Caco-2 (cell line): ENCODE results near the gene BEND3. TPM values are rescaled to one million over a fixed set of nuclear protein-coding genes. Genes with fewer than 3 reads are reported as not detected.
"Not testable (repeated sequence)": the region's sequence is repeated elsewhere in the genome, so short reads cannot be mapped to it uniquely, and the experiment has no call there.

Experiments
- BruUV-seq: library from RNA; stranded (reverse); fragments of 400-500 nt; replicated peaks from 2 replicates; lab custom pipeline; 2021; lab: Mats Ljungman, UMichigan
- CTCF ChIA-PET: fragments of 300-600 bp; sonication (Branson Sonifier 250); formaldehyde crosslinking; loops from one replicate; lab custom pipeline; 2022; ENCODE audit warnings: antibody characterized with exemption; lab: Charles Lee
- POLR2A ChIA-PET: fragments of 300-600 bp; sonication (Branson Sonifier 250); formaldehyde crosslinking; loops from one replicate; lab custom pipeline; 2022; ENCODE audit warnings: antibody characterized with exemption; lab: Charles Lee
- DNase-seq, 2 experiments: peaks; one replicate each; pipeline versions ENCODE4 v3.0.0 to v3.0.0-alpha.2; 2020 to 2022
- H3K27me3 ChIP-seq: replicated peaks from 2 replicates; pipeline ENCODE4 v1.6.0; 2011; ENCODE audit warnings: low read length; ENCODE audit not compliant: control insufficient read depth, insufficient read depth
- H3K36me3 ChIP-seq: 2 replicates; pipeline ENCODE4 v1.5.1; 2011; ENCODE audit warnings: low read length; ENCODE audit not compliant: control insufficient read depth, insufficient read depth
- H3K4me1 ChIP-seq: fragments of 250-450 bp; sonication (Bioruptor Pico); 2 replicates; pipeline ENCODE4 v1.5.1; 2020; ENCODE audit warnings: mild to moderate bottlenecking
- H3K4me3 ChIP-seq: 2 replicates; pipeline ENCODE4 v1.5.1; 2011; ENCODE audit warnings: low read depth, mild to moderate bottlenecking, control low read depth, low read length
- H3K9me3 ChIP-seq: fragments of 250-450 bp; sonication (Bioruptor Pico); 2 replicates; pipeline ENCODE4 v1.5.1; 2020; ENCODE audit warnings: mild to moderate bottlenecking, moderate library complexity
- H3K27ac Mint-ChIP-seq: one replicate; pipeline ENCODE4 v1.8.0; 2022; ENCODE audit warnings: mixed read lengths; ENCODE audit not compliant: unreplicated experiment
- H3K27me3 Mint-ChIP-seq: one replicate; pipeline ENCODE4 v1.8.0; 2022; ENCODE audit warnings: mixed read lengths; ENCODE audit not compliant: insufficient read depth, unreplicated experiment
- H3K36me3 Mint-ChIP-seq: one replicate; pipeline ENCODE4 v1.8.0; 2022; ENCODE audit warnings: mild to moderate bottlenecking, mixed read lengths; ENCODE audit not compliant: insufficient read depth, unreplicated experiment
- H3K4me1 Mint-ChIP-seq: one replicate; pipeline ENCODE4 v1.8.0; 2022; ENCODE audit warnings: low read depth, mixed read lengths; ENCODE audit not compliant: unreplicated experiment
- H3K4me3 Mint-ChIP-seq: one replicate; pipeline ENCODE4 v1.8.0; 2022; ENCODE audit warnings: mild to moderate bottlenecking, moderate library complexity, mixed read lengths; ENCODE audit not compliant: unreplicated experiment
- H3K9me3 Mint-ChIP-seq: one replicate; pipeline ENCODE4 v1.8.0; 2022; ENCODE audit warnings: mixed read lengths; ENCODE audit not compliant: unreplicated experiment
- CTCF ChIP-seq, 2 experiments: fragments of 200-600 bp in 1 of 2; IDR thresholded peaks; 1 replicate in 1 of 2; 2 replicates in 1 of 2; pipeline versions ENCODE4 v1.5.1 to v1.8.0; 2011 to 2022; ENCODE audit warnings: antibody characterized with exemption in 1 of 2, control low read depth in 1 of 2, inconsistent platforms in 1 of 2, low read depth in 1 of 2, low read length in 1 of 2, mild to moderate bottlenecking in 1 of 2, moderate library complexity in 1 of 2; ENCODE audit not compliant: insufficient read depth in 1 of 2, severe bottlenecking in 1 of 2, unreplicated experiment in 1 of 2
- intact Hi-C: fragments of 100-400 bp; cut with micrococcal nuclease; formaldehyde crosslinking; loops from one replicate; pipeline ENCODE4 v1.10.0; 2022; ENCODE audit not compliant: unreplicated experiment
- total RNA-seq: library from RNA; stranded (reverse); gene quantifications from 2 replicates; pipeline ENCODE4 v1.2.3, GENCODE V29; 2022

Gene BEND3
- total RNA-seq, 1 experiment from 2014 or later: 8.3 TPM

GRCh38 chr6:107120404-107120803 is 5.1 kb upstream of the BEND3 start:
- ChIA-PET CTCF (interaction anchor here (0.6 kb wide), 3 partner anchors 25 to 829 kb away, joined by 3 read pairs; no protein-coding TSS in a partner anchor), POLR2A (interaction anchor here (0.6 kb wide), 1 partner anchor 509 kb away, joined by 3 read pairs; no protein-coding TSS in a partner anchor)
- Mint-ChIP-seq H3K36me3 (no peaks in the 10 kb centered on the region), H3K4me1 (peaks cover 6% of the 10 kb centered on the region), H3K27ac (no peak overlapping the region), H3K27me3 (no peaks in the 10 kb centered on the region), H3K9me3 (no peaks in the 10 kb centered on the region), H3K4me3 (no peak overlapping the region)
- no peaks in the 10 kb centered on the region for H3K36me3 ChIP-seq
- H3K9me3 ChIP-seq: no peaks in the 10 kb centered on the region
- H3K4me1 ChIP-seq: peaks cover 11% of the 10 kb centered on the region; the same call in 1 of the 2 replicates
- no peaks in the 10 kb centered on the region for H3K27me3 ChIP-seq
- no peak overlapping the region for H3K4me3 ChIP-seq
- intact Hi-C loops: no loop called here
- DNase-seq: no peak
- no TSS peak for BruUV-seq
- no peak for TF ChIP-seq CTCF (IDR thresholded peaks at IDR 0.05; ENCODE audit: insufficient read depth in 1 of 2, low read depth in 1 of 2, low read length in 1 of 2, severe bottlenecking in 1 of 2, unreplicated experiment in 1 of 2)

DNA sequence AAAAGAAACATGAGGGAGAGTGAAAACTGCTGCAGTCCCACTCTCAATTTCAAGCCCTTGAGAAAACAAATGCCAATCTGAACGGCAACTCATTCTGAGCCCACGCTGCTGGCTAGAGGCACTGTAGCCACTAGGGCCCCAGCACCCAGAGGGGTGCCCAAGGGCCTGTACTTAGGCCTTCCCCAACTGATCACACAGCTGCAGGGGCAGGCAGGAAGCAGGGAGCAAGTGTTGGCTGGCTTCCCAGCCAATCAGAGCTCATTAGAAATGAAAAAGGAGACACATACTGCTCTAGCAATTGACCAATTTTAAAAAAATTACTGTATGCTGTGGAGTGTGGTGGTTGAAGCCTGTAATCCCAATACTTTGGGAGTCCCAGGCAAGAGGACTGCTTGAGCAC is 3.7 kb upstream of the BEND3 start:
- Histone ChIP-seq H3K9me3 (no peaks in the 10 kb centered on the region), H3K36me3 (no peaks in the 10 kb centered on the region), H3K27me3 (no peaks in the 10 kb centered on the region), H3K4me3 (no peak overlapping the region), H3K4me1 (peaks cover 11% of the 10 kb centered on the region; the same call in 1 of the 2 replicates)
- intact Hi-C loops: no loop called here
- CTCF ChIA-PET: no interaction called here
- POLR2A ChIA-PET: no interaction called here
- DNase-seq: no peak
- H3K4me3 Mint-ChIP-seq: no peak overlapping the region
- no peaks in the 10 kb centered on the region for H3K9me3 Mint-ChIP-seq
- no peak for TF ChIP-seq CTCF (IDR thresholded peaks at IDR 0.05; ENCODE audit: insufficient read depth in 1 of 2, low read depth in 1 of 2, low read length in 1 of 2, severe bottlenecking in 1 of 2, unreplicated experiment in 1 of 2)
- peaks cover 6% of the 10 kb centered on the region for H3K4me1 Mint-ChIP-seq
- no TSS peak for BruUV-seq
- no peak overlapping the region for H3K27ac Mint-ChIP-seq
- no peaks in the 10 kb centered on the region for H3K36me3 Mint-ChIP-seq
- H3K27me3 Mint-ChIP-seq: no peaks in the 10 kb centered on the region

GRCh38 chr6:107118540-107118939 is 3.2 kb upstream of the BEND3 start:
- peaks cover 11% of the 10 kb centered on the region; the same call in 1 of the 2 replicates for H3K4me1 ChIP-seq
- H3K9me3 ChIP-seq, intact Hi-C loops, H3K27me3 Mint-ChIP-seq, DNase-seq, H3K27me3 ChIP-seq, H3K4me1 Mint-ChIP-seq, H3K36me3 Mint-ChIP-seq, H3K9me3 Mint-ChIP-seq, POLR2A ChIA-PET, CTCF ChIA-PET, H3K27ac Mint-ChIP-seq, H3K4me3 Mint-ChIP-seq, H3K36me3 ChIP-seq, H3K4me3 ChIP-seq, BruUV-seq: not testable (repeated sequence)
